Stimulated activated CD4-positive, alpha-beta T cell treated with anti-CD3 and anti-CD28 coated beads, TNF-alpha, amount 100 ng/mL, for 4 hours (primary cell): ENCODE data around the gene SUCO.
"Not testable (repeated sequence)": the region's sequence is repeated elsewhere in the genome, so short reads cannot be mapped to it uniquely, and the experiment has no call there.

Experiments used
- DNase-seq, 3 experiments: peaks; one replicate each; pipeline ENCODE4 v3.0.0-alpha.2; 2020; ENCODE audit warnings: low read depth in 3 of 3

The SUCO gene

DNA sequence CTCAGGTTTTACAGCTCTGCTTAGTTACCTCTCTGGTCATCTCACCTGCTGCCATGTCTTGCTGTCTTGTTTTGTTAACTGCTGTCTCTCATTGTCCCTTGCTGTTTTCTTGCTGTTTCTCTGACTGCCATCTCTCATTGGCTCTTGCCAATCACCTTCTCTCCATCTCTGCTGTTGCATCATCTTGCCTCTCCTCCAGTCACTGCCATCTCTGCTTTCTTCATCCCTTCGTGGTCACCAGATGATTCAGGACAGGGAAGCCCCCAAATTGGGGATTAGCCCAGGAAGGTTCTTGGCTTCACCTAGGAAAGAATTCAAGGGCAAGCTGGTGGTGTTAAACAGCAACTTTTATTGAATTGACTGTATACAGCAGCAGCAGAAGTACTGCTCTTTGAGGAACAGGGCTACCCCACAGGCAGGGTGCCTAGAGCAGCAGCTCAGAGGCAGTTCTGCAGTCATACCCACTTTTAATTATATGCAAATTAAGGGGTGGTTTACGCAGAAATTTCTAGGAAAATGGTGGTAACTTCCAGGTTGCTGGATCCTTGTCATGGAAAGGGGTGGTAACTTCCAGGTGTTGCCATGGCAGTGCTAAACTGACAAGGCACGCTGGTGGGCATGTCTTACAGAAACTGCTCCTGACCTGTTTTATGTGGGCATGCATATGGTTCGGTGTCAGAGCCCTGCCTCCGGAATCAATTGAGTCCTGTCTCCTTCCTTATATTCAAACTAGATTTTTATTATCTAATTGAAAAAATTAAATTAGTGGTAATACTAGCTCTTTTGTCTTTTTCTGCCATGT is 33.4 kb downstream of the SUCO start:
- no peak for DNase-seq

DNA sequence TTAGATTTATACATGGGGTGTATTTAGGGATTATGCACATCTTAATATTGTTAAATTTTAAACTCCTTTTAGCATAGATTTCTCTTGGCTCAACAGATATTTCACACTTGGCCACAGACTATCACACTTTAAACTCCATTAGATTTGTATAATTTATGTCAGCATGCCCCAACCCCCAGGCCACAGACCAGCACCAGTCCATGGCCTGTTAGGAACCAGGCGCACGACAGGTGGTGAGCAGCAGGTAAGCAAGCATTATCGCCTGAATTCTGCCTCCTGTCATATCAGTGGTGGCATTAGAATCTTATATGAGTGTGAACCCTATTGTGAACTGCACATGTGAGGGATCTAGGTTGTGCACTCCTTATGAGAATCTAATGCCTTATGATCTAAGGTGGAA is 34.8 kb downstream of the SUCO start:
- no peak for DNase-seq

DNA sequence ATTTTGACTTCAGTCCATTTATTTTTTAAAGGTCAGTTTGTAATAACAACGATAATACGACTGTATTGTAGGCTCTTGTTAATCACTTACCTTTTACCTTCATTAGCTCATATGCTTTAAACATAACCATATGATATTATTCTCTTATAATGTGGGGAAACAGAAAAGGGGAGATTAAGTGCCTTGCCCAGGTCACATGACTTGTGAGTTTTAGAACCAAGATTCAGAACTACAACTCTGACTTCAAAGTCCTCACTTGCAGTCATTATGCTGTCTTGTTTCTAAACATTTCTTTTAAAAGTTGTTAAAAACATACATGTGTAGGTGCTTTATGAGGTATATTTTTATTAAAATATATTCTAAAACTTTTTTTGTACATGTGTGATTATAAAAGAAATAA is 41.1 kb downstream of the SUCO start:
- DNase-seq, result no peak

DNA sequence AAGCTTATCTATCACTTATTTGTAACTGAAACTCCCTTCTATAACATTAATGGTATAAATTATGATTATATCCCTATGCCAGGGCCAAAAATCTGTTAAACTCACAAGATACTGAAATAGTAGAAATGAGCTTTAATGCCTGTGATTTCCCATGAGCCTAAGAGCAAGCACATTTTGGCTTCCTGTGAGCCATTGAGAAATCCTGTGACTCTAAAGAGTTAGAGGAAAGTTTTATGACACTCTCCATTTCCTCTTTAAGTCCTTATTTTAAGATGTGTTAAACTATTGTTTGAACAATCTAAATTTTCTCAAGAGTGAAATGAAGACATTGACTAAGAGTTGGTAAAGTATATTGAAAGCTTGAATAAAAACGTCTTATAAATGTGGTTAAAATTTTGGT is 45.6 kb downstream of the SUCO start:
- DNase-seq, result no peak

DNA sequence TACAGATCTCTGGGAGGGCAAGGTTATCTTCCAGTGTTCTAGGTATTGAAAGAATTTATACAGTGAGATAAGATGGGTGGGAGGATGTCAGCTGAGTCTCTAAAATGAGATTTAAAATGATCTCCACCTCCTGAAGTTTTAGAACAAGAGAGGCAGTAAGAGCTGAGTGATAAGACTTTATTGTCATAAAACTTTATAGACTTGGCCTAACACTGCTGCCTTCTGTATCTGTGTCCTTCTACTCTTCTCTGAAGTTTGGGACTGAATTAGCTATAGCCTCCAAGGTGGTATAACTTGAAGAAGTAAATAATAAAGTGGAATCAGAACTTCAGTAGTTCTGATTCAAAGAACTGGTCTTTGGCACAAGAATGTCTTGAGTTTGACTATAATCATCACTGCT is 48.3 kb downstream of the SUCO start:
- no peak for DNase-seq

DNA sequence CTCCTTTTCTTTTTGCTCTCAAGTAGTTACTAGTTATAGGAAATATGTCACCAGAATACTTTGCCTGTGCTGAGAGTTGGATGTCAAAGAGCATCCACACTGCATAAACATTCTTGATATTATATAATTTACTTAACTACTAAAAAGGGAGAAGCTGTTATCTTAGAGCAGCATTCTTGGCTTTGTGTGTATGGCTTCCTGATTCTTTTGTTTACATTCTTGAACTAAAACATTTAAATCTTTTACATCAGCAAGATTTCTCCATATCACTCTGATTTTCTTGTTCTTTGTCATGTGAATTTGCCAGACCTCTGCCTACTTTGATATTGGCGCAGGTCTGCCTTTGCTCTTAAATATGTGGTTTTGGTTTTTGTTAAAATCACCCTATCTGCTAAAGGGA is 48.8 kb downstream of the SUCO start:
- no peak for DNase-seq

DNA sequence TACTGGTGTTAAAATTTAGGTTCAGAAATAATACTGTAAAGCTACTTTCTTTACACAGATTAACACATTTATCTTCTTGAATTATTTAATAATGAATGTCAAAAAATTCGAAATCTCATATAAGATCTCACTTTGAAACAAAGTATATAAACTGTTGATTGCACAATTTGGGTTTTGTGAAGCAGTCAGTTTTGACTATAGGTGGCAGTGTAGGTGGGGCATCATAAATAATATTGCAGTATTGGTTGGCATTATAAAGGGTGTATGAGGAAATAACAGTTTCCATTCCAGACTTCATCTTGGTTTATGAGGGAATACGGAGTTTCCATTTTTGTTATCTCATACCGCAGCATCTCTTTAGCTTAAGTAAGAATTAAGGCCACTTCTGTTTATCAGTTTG is 49.9 kb downstream of the SUCO start:
- no peak for DNase-seq

DNA sequence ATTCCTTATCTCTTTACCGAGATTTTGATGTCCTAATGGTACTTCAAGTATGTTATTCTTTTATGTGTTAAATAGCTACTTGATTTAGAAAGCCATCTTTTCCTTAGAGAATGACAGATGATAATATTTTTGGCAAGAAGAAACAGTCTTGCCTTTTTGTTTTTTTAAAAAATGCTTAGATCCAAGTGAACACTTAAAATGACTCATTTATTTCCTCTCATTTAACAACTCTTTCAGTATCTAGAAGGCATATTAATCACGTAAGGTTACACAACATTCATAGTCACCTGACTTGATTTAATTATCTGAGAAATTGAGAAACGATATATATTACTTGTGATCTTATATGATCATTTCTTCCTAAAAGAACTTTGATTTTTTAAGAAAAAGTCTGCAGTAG is 52.4 kb downstream of the SUCO start:
- DNase-seq, result no peak

DNA sequence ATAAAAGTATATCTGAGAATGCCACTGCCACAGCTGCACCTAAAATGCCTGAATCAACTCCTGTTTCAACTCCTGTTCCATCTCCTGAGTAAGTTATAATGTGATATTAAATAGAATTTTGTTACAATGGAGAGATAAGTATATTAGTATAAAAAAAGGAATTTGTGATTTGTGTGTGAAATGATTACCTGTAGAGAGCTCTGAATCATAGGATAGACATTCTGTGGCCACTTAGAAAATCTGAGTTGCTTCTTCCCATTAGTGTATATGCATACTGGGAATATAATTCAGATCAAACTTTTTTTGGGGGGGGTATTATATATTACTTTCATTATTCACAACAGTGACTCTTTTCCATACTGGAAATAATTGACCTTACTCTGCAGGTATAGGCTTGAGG is 52.9 kb downstream of the SUCO start:
- DNase-seq, result no peak

DNA sequence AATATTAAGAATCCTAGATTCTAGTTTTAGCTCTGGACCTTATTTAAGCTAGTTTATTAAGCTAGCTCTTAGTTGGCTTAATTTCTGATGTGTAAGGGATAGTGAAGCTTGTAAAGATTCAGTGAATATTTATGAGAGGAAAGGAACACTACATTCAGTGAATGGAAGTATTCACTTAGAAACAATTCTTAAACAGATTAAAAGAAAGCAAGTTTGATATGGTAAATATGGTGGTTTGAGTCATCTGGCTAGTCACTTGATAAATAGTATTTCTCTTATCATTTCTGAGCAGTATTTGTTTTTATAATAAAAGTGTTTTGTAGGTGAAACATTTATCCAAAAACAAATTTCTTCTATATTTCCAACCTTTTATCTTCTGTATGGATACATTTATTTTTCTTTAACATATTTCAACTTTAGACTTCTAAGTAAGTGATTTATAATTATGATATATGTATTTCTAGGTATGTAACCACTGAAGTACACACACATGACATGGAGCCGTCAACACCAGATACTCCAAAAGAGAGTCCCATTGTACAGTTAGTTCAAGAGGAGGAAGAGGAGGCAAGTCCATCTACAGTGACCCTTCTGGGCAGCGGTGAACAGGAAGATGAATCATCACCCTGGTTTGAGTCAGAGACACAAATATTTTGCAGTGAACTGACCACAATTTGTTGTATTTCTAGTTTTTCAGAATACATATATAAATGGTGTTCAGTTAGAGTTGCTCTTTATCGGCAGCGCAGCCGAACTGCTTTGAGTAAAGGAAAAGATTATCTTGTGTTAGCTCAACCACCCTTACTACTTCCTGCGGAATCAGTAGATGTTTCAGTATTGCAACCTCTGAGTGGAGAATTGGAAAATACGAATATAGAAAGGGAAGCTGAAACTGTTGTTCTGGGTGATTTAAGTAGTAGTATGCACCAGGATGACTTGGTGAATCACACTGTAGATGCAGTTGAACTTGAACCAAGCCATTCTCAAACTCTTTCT is 55.6 kb downstream of the SUCO start:
- no peak for DNase-seq

DNA sequence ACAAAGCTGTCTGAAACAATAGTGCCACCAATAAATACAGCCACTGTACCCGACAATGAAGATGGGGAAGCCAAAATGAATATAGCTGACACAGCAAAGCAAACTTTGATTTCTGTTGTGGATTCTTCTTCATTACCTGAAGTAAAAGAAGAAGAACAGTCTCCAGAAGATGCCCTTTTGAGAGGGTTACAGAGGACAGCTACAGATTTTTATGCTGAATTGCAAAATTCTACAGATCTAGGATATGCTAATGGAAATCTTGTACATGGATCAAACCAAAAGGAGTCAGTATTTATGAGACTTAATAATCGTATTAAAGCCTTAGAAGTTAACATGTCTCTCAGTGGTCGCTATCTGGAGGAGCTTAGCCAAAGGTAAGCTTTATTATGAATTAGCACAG is 56.6 kb downstream of the SUCO start:
- no peak for DNase-seq

DNA sequence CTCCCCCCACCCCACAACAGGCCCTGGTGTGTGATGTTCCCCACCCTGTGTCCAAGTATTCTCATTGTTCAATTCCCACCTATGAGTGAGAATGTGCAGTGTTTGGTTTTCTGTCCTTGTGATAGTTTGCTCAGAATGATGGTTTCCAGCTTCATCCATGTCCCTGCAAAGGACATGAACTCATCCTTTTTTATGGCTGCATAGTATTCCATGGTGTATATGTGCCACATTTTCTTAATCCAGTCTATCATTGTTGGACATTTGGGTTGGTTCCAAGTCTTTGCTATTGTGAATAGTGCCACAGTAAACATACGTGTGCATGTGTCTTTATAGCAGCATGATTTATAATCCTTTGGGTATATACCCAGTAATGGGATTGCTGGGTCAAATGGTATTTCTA is 58.5 kb downstream of the SUCO start:
- DNase-seq, result not testable (repeated sequence)

DNA sequence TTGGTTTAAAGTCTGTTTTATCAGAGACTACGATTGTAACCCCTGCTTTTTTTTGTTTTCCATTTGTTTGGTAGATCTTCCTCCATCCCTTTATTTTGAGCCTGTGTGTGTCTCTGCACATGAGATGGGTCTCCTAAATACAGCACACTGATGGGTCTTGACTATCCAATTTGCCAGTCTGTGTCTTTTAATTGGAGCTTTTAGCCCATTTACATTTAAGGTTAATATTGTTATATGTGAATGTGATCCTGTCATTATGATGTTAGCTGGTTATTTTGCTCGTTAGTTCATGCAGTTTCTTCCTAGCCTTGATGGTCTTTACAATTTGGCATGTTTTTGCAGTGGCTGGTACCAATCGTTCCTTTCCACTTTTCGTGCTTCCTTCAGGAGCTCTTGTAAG is 62.1 kb downstream of the SUCO start:
- DNase-seq, result not testable (repeated sequence)

DNA sequence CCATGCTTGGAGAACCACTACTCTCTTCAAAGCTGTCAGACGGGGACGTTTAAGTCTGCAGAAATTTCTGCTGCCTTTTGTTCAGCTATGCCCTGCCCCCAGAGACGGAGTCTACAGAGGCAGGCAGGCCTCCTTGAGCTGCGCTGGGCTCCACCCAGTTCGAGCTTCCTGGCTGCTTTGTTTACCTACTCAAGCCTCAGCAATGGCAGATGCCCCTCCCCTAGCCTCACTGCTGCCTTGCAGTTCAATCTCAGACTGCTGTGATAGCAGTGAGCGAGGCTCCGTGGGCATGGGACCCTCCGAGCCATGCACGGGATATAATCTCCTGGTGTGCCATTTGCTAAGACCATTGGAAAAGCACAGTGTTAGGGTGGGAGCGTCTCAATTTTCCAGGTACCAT is 63.8 kb downstream of the SUCO start:
- not testable (repeated sequence) for DNase-seq

DNA sequence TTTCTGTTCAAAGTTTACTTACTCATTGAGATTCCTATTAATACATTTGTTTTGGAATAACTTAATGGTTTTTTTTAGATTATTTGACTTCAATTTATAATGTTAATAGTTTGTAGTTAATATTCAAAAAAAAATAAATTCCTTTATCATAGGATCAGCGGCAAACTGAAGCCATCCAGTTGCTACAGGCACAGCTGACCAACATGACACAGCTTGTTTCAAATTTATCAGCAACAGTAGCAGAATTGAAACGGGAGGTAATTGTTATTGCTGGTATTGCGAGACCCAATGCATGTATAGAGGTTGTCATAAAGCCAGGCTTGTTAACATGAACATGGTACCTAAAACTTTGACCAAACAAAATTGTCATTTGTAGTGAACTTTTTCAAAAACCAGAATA is 67.0 kb downstream of the SUCO start:
- no peak for DNase-seq

DNA sequence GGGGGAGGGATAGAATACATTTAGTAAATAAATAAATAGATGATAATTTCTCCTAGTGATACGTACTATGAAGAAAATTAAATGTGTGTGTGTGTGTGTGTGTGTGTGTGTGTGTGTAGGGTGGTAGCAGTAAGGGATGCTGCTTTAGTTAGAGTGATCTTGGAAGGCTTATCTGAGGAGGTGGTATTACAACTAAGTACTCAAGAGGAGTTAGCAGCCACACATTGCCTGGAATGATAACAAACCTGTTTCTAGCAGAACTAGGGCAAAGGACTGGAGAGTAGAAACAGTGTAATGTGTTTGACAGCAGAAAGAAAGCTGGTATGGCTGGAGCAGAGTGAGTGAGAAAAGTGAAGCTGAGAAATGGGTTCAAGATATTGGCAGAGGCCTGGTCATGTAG is 67.7 kb downstream of the SUCO start:
- no peak for DNase-seq

DNA sequence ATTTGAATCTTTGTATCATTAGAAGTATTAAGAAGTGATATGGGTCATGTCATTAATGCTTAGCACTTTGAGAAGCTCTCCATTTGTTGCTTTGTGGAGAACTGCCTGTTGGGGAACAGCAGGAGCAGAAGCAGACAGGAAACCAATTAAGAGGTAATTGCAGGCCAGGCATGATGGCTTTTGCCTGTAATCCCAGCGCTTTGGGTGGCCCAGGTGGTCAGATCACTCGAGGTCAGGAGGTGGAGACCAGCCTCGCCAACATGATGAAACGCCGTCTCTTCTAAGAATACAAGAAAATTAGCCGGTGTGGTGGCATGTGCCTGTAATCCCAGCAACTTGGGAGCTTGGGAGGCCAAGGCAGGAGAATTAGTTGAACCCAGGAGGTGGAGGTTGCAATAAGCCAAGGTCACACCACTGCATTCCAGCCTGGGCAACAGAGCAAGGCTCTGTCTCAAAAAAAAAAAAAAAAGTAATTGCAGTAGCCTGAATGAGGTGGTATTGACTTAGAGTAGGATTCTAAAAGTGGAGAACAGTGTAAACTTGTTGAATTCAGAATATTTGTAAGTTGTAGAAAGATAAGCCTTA is 68.2 kb downstream of the SUCO start:
- DNase-seq, result no peak

DNA sequence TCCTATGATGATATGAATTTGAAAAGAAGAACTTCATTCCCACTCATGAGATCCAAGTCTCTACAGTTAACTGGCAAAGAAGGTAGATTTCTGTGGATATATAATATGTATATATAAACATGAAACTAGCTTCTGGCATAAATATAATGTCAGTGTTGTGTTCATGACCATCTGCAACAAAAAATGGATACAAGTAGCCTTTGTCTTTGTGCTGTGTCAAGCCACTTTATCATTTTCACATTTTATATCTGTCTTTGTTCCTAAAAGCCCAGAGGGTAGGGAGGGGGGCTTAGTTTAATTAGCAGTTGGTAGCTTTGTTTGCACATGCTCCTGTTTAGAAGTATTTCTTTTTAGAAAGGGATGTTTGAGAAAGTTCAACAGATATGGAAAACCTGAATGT is 69.8 kb downstream of the SUCO start:
- no peak for DNase-seq

DNA sequence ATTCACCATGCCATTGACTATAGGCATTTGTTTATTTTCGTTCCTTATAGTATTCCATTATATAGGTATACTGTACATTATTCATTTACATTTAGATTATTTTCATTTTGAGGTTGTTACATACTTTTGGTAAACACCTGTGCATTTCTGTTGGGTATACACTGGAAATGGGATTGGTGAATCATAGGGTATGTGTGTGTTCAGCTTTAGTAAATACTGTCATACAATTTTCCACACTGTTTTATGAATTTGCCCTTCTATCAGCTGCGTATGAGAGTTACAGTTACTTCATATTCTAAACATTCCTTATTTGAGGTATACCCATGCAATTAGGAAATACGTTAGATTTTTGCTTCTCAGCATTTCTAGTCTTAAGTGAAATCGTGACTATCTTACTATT is 70.9 kb downstream of the SUCO start:
- no peak for DNase-seq

DNA sequence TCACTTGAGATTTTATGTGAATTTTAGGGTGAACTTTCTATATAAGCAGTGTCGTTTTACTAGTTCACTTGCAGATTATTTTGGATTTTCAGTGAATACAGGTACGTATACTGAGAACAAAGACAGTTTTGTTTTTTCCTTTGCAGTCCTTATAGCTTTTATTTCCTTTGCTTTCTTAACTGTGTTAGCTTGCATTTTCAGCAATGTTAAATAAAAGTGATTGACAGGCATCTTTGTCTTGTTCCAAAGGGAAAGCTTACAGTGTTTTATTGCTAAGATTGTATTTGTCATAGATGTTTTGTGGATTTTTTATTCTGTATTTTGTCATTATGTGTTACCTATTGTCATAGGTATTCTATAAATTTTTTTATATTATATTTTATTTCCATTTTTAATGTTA is 72.7 kb downstream of the SUCO start:
- DNase-seq, result no peak

DNA sequence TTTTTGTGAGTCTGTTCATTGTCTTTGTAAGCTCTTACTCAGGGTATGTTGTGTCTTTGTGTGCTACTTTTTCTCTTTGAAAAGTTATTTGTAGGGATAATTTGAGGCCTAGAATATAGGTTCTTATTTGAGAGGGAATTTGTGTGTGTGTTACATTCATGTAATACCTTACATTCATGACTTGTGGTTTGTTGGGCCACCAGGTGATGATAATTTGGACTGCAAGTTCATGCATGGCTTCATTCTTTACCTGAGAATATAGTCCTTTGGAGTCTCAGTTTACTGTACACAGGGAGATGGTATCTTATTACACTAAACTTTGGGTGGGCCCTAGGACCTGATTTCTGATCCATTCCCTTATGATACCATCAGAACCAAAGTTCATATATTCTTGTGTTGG is 74.2 kb downstream of the SUCO start:
- DNase-seq, result no peak

DNA sequence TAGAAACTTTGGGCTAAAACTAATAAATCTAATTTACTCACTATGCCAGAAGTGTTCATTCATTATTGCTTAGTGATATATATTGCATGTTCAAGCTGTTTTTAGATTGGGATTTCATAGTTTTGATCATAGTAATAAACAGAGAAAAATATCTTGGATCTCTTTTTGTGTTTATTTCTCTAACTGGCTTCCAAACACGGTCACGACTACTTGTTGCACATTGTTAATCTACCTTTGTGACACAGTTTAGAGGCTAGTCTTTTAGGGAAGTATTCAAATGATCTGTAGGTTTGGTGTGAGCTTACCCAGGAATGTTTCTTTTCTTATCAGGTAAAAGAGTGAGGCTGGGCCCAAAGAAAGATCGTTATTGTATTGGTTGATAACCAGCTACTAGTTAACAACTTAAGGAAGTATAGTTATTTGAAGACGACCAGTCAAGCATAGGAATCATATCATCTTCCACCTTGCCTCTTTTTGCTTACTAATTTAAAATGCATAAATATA is 75.2 kb downstream of the SUCO start:
- DNase-seq, result no peak
